IMR-90 (cell line): ENCODE results near the gene MAPKAPK5. TPM values are rescaled to one million over a fixed set of nuclear protein-coding genes. Genes with fewer than 3 reads are reported as not detected.

Experiments
- ATAC-seq: fragments of 200-7000 bp; cut with Tn5 transposase; 2 replicates; pipeline ENCODE4 v1.9.1; 2020; ENCODE audit warnings: low read depth, mild to moderate bottlenecking, moderate library complexity
- BruUV-seq: library from RNA; stranded (reverse); fragments of 400-500 nt; replicated peaks from 2 replicates; lab custom pipeline; 2021; lab: Mats Ljungman, UMichigan
- CTCF ChIA-PET: fragments of 300-600 bp; formaldehyde crosslinking; extraction: SDS; loops from one replicate; lab custom pipeline; 2021; ENCODE audit warnings: antibody characterized with exemption; lab: Yijun Ruan, JAX
- POLR2A ChIA-PET: fragments of 300-600 bp; sonication (Branson Sonifier 250); formaldehyde crosslinking; loops from one replicate; lab custom pipeline; 2022; ENCODE audit warnings: antibody characterized with exemption; ENCODE audit not compliant: unreplicated experiment; lab: Charles Lee
- DNase-seq: peaks from one replicate; pipeline ENCODE4 v3.0.0; 2013
- H2AFZ ChIP-seq: replicated peaks from 2 replicates; pipeline ENCODE3; 2013; ENCODE audit warnings: low read length, mild to moderate bottlenecking; ENCODE audit not compliant: poor library complexity
- H2AK5ac ChIP-seq: 2 replicates; pipeline ENCODE4 v1.6.1; 2013; ENCODE audit warnings: low read depth, low read length, inconsistent platforms
- H2AK9ac ChIP-seq: replicated peaks from 2 replicates; pipeline ENCODE3; 2013; ENCODE audit warnings: mild to moderate bottlenecking, low read depth, low read length, moderate library complexity; ENCODE audit not compliant: poor library complexity
- H2BK120ac ChIP-seq: 2 replicates; pipeline ENCODE4 v1.6.1; 2013; ENCODE audit warnings: low read depth, low read length, inconsistent platforms
- H2BK15ac ChIP-seq: 3 replicates; pipeline ENCODE4 v1.6.1; 2013; ENCODE audit warnings: low read depth, low read length, inconsistent platforms
- H2BK20ac ChIP-seq: 2 replicates; pipeline ENCODE4 v1.6.1; 2013; ENCODE audit warnings: low read depth, mild to moderate bottlenecking, inconsistent platforms, low read length, moderate library complexity
- H2BK5ac ChIP-seq: 2 replicates; pipeline ENCODE4 v1.6.1; 2013; ENCODE audit warnings: mild to moderate bottlenecking, low read depth, low read length, inconsistent platforms; ENCODE audit not compliant: poor library complexity, severe bottlenecking
- H3K14ac ChIP-seq: replicated peaks from 2 replicates; pipeline ENCODE4 v1.6.1; 2013; ENCODE audit warnings: low read depth, low read length, inconsistent platforms
- H3K18ac ChIP-seq: 2 replicates; pipeline ENCODE4 v1.6.1; 2013; ENCODE audit warnings: low read depth, low read length, control low read depth
- H3K23ac ChIP-seq: 2 replicates; pipeline ENCODE4 v1.6.1; 2013; ENCODE audit warnings: low read depth, low read length, inconsistent platforms
- H3K27ac ChIP-seq: 2 replicates; pipeline ENCODE4 v1.5.1; 2013; ENCODE audit warnings: mild to moderate bottlenecking, control low read depth, low read length; ENCODE audit not compliant: insufficient read depth
- H3K27me3 ChIP-seq: 2 replicates; pipeline ENCODE4 v1.6.1; 2013; ENCODE audit warnings: low read length; ENCODE audit not compliant: control insufficient read depth, insufficient read depth
- H3K36me3 ChIP-seq: 2 replicates; pipeline ENCODE4 v1.6.1; 2013; ENCODE audit warnings: low read length, mixed read lengths; ENCODE audit not compliant: control insufficient read depth, insufficient read depth
- H3K4ac ChIP-seq: 2 replicates; pipeline ENCODE4 v1.6.1; 2013; ENCODE audit warnings: low read depth, low read length, inconsistent platforms
- H3K4me1 ChIP-seq: 2 replicates; pipeline ENCODE4 v1.6.1; 2013; ENCODE audit warnings: low read length, mixed read lengths; ENCODE audit not compliant: control insufficient read depth, insufficient read depth
- H3K4me2 ChIP-seq: 2 replicates; pipeline ENCODE4 v1.6.1; 2013; ENCODE audit warnings: low read depth, mild to moderate bottlenecking, control low read depth, low read length, moderate library complexity
- H3K4me3 ChIP-seq: 2 replicates; pipeline ENCODE4 v1.5.1; 2013; ENCODE audit warnings: low read depth, mild to moderate bottlenecking, control low read depth, low read length, moderate library complexity; ENCODE audit not compliant: insufficient read depth
- H3K56ac ChIP-seq: 2 replicates; pipeline ENCODE4 v1.6.1; 2013; ENCODE audit warnings: low read length, inconsistent platforms; ENCODE audit not compliant: insufficient read depth; ENCODE audit errors: extremely low read depth
- H3K79me1 ChIP-seq, 2 experiments: 2 replicates each; pipeline ENCODE4 v1.6.1; 2013; ENCODE audit warnings: low read length in 2 of 2, inconsistent platforms in 1 of 2, low read depth in 1 of 2
- H3K9ac ChIP-seq: 2 replicates; pipeline ENCODE4 v1.6.1; 2013; ENCODE audit warnings: low read depth, low read length, control low read depth
- H3K9me1 ChIP-seq: 2 replicates; pipeline ENCODE4 v1.6.1; 2013; ENCODE audit warnings: low read length, inconsistent platforms; ENCODE audit not compliant: insufficient read depth
- H3K9me3 ChIP-seq: 2 replicates; pipeline ENCODE4 v1.6.1; 2013; ENCODE audit warnings: low read length; ENCODE audit not compliant: control insufficient read depth, insufficient read depth
- H4K20me1 ChIP-seq: 2 replicates; pipeline ENCODE4 v1.6.1; 2013; ENCODE audit warnings: low read length, inconsistent platforms; ENCODE audit not compliant: insufficient read depth
- H4K5ac ChIP-seq: 2 replicates; pipeline ENCODE4 v1.6.1; 2013; ENCODE audit warnings: mild to moderate bottlenecking, low read depth, low read length, control low read depth
- H4K8ac ChIP-seq, 2 experiments: 2 replicates each; pipeline ENCODE4 v1.6.1; 2013; ENCODE audit warnings: low read depth in 2 of 2, low read length in 2 of 2, control low read depth in 1 of 2, inconsistent platforms in 1 of 2
- H4K91ac ChIP-seq: 2 replicates; pipeline ENCODE4 v1.6.1; 2013; ENCODE audit warnings: low read depth, low read length, inconsistent platforms; ENCODE audit not compliant: insufficient read depth
- RCOR1 ChIP-seq: IDR thresholded peaks from 2 replicates; pipeline ENCODE4 v1.6.1; 2012; ENCODE audit warnings: mild to moderate bottlenecking, low read length, improper control_type of control experiment; ENCODE audit not compliant: insufficient replicate concordance
- RFX5 ChIP-seq: IDR thresholded peaks from 2 replicates; pipeline ENCODE4 v1.8.0; 2012; ENCODE audit warnings: low read depth, mild to moderate bottlenecking, low read length, moderate library complexity
- WGBS, 2 experiments: methylation state at CpG; one replicate each; pipeline versions ENCODE4 v1.1.5 to v1.1.7; 2013; ENCODE audit warnings: missing lambda C conversion rate in 2 of 2; ENCODE audit not compliant: insufficient read length in 1 of 2; ENCODE audit errors: extremely low coverage in 2 of 2; 5-methylcytosine and 5-hydroxymethylcytosine counted together
- dilution Hi-C: fragments of 300-500 bp; cut with HindIII; formaldehyde crosslinking; loops from one replicate; pipeline ENCODE4 v1.14.3; 2018; ENCODE audit warnings: low sequenced_read_pairs; ENCODE audit not compliant: unreplicated experiment
- in situ Hi-C: fragments of 300-500 bp; cut with MboI; formaldehyde crosslinking; loops from 3 replicates; pipeline ENCODE4 v1.14.3; 2019; ENCODE audit warnings: low sequenced_read_pairs, inconsistent platforms, mixed read lengths
- intact Hi-C: fragments of 100-400 bp; cut with micrococcal nuclease; formaldehyde crosslinking; loops from 2 replicates; pipeline ENCODE4 v1.10.0; 2022
- polyA plus RNA-seq, 3 experiments: library from polyadenylated mRNA; depleted of rRNA; stranded (reverse); fragments of >200 nt; gene quantifications; 2 replicates each; pipeline ENCODE4 v1.2.3, GENCODE V29; 2012; ENCODE audit warnings: low replicate concordance in 1 of 3
- total RNA-seq: library from RNA; depleted of rRNA; stranded (reverse); fragments of >200 nt; gene quantifications from 2 replicates; pipeline ENCODE4 v1.2.3, GENCODE V29; 2012

Gene MAPKAPK5
- total and polyA plus RNA-seq, 2 of the 4 experiments (the other 2 are of a cell fraction): 35.0 to 44.6 TPM

DNA sequence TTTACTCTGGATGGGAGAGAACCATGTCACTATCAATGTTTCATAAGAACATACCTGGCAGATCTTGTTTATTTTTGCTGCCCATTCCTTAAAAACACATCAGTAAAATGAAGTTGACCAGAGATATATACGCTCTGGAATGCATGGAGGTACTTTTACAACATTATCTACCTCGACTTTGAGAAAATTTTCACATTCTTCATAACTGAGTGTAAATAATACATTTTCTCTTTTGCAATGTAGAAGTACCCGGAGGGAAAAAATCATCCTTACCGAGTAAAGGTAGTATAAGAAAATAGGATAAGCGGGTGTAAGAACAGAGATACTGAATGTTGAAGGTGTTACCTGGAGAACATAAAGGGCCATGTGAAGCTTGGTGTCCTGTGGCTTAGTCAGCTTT, 90.2 kb downstream of the MAPKAPK5 start:
- H3K14ac ChIP-seq: no peak overlapping the region
- DNase-seq (no peak), ATAC-seq (no peak)
- H3K79me1 ChIP-seq: no peaks in the 10 kb centered on the region
- H2BK120ac ChIP-seq: no peak overlapping the region
- H3K36me3 ChIP-seq: no peaks in the 10 kb centered on the region
- TF ChIP-seq RFX5 (no peak), RCOR1 (no peak)
- WGBS, 2 experiments: 100% methylated on average over 2 of the region's 5 CpGs; no CpG with 5 or more reads in 1 of the 2 experiments
- no peaks in the 10 kb centered on the region for H4K20me1 ChIP-seq
- intact Hi-C loops: no loop called here
- H2AK5ac ChIP-seq: no peak overlapping the region
- H3K27me3 ChIP-seq: no peaks in the 10 kb centered on the region
- no peak overlapping the region for H3K23ac ChIP-seq
- no peaks in the 10 kb centered on the region for H3K9me3 ChIP-seq
- no peak overlapping the region for H3K4me3 ChIP-seq
- no TSS peak for BruUV-seq
- no peak overlapping the region for H3K56ac ChIP-seq
- no peak overlapping the region for H4K5ac ChIP-seq
- CTCF ChIA-PET: interaction anchor here (1.0 kb wide), 1 partner anchor 9 kb away, joined by 3 read pairs; no protein-coding TSS in a partner anchor
- no peak overlapping the region for H2BK20ac ChIP-seq
- H2BK5ac ChIP-seq: no peak overlapping the region
- no peak overlapping the region for H3K4ac ChIP-seq
- in situ Hi-C loops: no loop called here
- no peaks in the 10 kb centered on the region; the same call in 1 of the 2 replicates for H3K4me1 ChIP-seq
- H3K18ac ChIP-seq: no peak overlapping the region
- no peak overlapping the region for H3K9ac ChIP-seq
- no peak overlapping the region for H2AFZ ChIP-seq
- H3K27ac ChIP-seq: no peak overlapping the region
- H4K8ac ChIP-seq: no peak overlapping the region
- POLR2A ChIA-PET: no interaction called here
- peaks cover 3% of the 10 kb centered on the region; the same call in 1 of the 2 replicates for H3K9me1 ChIP-seq
- H4K91ac ChIP-seq: no peak overlapping the region
- H2AK9ac ChIP-seq: no peak overlapping the region
- H3K4me2 ChIP-seq: no peak overlapping the region
- dilution Hi-C loops: no loop called here
- H2BK15ac ChIP-seq: no peak overlapping the region
